AG09309 (cell line): ENCODE data around the gene BTBD3.
A peak's percentile ranks its signal among the peaks of the same experiment; 100 is the strongest.

Experiments used
- DNase-seq: peaks from one replicate; pipeline ENCODE4 v3.0.0-alpha.2; 2010; ENCODE audit warnings: low read depth
- H3K4me3 ChIP-seq: 2 replicates; pipeline ENCODE4 v1.5.1; 2011; ENCODE audit warnings: mild to moderate bottlenecking, low read depth, low read length, moderate library complexity; ENCODE audit not compliant: control insufficient read depth
- TF ChIP-seq, protein P1 (sequence below): IDR thresholded peaks from 2 replicates; pipeline ENCODE4 v1.5.1; 2011; ENCODE audit warnings: mild to moderate bottlenecking, low read depth, low read length, inconsistent platforms; ENCODE audit not compliant: insufficient read depth, control insufficient read depth; ENCODE audit errors: missing control alignments

The BTBD3 gene

DNA sequence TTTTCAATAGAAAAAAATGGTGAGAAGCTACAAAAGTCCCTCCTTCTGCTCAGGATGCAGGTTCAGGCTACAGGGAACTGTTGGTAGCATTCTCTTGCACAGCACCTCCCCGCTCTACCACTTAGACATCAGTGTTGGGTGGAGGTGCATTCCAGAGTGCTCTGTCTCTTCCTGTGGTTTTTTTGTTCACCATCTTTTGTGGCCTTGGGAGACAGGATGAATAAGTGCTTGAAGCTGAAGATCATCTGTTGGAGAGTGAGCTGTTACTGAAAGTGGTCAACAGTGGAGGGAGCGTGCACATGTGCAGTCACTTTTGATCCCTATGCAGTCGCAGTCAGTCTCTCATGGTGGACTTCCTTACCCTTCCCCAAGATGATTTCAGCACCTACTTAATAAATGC, 16.6 kb upstream of the BTBD3 start:
- no peak overlapping the region for H3K4me3 ChIP-seq
- peak; percentile 59 for DNase-seq
- TF ChIP-seq, protein P1, sequence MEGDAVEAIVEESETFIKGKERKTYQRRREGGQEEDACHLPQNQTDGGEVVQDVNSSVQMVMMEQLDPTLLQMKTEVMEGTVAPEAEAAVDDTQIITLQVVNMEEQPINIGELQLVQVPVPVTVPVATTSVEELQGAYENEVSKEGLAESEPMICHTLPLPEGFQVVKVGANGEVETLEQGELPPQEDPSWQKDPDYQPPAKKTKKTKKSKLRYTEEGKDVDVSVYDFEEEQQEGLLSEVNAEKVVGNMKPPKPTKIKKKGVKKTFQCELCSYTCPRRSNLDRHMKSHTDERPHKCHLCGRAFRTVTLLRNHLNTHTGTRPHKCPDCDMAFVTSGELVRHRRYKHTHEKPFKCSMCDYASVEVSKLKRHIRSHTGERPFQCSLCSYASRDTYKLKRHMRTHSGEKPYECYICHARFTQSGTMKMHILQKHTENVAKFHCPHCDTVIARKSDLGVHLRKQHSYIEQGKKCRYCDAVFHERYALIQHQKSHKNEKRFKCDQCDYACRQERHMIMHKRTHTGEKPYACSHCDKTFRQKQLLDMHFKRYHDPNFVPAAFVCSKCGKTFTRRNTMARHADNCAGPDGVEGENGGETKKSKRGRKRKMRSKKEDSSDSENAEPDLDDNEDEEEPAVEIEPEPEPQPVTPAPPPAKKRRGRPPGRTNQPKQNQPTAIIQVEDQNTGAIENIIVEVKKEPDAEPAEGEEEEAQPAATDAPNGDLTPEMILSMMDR: no peak

DNA sequence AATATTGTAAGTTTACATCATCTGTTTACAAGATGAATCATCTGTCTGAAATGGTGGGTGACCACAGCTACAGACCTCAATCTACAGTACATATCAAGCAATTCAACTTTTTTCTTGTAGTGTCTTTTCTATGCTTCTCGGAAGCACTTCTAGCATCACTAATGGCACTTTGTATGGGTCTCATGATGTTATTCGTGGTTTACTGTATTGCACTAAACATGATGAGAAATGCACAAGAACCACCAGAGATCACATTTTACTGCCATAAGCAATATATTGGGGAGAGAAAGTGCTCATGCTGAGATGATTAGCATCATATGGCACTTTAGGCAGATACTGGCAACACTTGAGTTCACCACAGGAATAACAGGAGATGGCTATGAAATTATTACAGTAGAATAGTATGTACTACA, 15.4 kb upstream of the BTBD3 start:
- TF ChIP-seq, protein P1: no peak
- DNase-seq: no peak
- no peak overlapping the region for H3K4me3 ChIP-seq

DNA sequence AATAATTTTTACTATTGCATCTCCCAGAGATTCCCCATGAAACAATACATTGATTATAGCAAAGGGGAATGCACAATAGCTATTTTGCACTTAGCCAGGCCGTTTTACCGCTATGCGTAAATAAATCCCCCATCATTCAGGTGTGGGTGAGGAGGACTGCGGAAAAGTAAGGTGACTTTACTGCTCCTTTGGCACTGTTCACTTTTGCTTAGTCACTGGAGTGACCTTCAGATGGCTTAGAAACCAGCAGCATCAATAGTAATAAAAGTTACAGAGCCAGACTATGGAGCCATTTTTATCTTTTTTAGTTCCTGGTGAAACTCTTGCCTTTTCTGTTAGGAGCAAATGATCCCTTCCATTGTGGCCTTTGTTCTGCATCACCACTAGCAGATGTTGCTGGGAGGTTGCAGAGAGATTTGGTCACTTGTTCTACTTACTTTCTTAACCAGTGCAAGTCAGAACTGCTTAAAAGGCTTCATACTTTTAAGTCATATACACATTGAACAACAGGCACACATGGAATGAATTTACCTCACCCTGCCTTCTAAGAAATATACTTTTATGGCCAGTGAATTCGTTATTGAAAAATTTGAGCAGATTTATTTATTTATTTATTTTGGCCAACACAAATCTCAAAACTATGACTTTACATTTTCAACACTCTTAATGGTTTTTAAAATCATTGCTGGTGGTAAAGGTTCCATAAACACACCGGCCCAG, 12.1 kb upstream of the BTBD3 start:
- no peak overlapping the region for H3K4me3 ChIP-seq
- DNase-seq: no peak
- TF ChIP-seq, protein P1: no peak

DNA sequence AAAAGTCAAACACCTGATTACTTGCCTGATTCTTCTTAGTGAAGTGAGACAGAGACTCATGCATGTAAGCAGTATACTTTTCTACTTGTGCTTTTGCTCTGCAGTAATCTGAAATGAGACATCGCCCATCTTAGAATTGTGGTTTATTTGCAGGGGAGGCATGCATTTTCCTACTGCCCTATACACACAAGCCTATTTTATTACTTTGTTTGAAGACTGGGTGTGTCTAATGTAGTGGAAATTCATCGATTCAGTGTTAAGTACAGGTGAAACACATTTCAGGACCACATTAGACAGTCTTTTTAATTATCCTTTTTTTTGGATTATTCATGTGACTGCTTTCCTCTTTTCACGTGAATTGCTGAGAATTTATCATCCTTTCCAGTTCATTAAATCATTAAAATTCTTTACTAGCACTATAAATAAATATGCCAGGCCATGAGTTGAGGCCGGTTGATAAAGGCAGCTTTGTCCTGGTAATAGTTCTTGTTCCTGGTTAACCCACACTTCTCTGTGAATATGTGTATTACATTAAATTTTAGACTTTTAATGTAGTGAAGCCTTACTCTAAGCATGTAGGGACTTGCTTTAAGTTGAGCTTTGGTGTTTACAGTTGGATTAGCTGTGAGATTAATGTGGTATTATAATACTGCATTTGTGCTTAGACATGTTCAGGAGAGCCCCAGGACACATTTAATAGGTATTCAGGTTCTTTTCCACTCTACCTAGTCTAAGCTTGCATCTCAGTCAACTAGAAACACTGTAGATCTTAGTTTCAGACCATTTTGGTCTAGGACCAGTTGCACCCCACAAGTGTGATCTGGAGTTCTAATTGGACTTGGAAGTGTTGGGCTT, 10.8 kb upstream of the BTBD3 start:
- H3K4me3 ChIP-seq: no peak overlapping the region
- TF ChIP-seq, protein P1: no peak
- DNase-seq: no peak

DNA sequence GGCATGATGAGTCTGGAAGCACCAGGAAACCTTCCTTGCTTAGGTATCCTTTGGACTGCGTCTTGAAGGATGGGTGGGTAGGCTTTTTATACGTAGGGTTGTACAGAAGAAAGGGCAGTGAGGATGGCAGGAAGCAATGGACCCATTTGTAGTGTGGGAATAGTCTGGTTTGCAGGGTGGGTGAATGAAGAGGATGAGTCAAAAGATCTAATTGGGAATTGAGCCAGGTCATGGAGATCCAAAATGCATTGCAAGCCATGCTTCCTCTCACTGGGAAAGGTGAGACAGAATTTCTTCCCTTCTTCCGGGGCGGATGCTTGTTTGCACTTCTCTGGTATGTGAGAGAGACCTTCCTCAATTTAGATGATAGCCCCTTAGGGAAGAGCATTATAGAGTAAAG, 10.1 kb upstream of the BTBD3 start:
- TF ChIP-seq, protein P1: no peak
- no peak for DNase-seq
- no peak overlapping the region for H3K4me3 ChIP-seq

DNA sequence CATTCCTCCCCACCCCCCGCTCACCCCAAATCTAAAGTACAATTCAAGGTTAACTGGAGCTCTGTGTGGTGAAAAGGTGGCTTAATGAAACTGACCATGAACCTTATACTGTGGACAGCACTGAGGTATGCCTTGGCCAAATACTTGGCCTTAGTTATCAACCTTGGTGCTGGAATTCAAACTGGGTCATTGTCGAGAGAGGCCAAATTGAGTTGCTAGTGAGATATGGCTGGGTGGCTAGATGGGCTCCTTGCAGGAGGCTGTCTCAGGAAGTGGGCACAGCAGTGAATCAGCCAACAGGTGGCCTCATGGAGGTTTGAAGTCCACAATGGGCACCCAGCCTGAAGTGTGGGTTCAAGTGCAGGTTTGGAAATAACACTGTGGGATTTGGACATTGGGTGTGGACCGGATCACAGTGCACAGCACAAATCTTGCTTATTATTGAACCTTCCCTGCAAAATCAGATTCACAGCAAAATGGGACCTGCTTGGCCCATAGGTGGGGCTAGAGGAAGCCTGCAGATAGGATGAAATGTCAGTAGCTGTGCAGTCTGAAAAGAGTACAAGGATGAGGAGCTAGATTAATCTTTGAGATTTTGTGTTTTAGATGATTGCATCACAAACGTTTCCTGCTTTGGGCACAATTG, 5.6 kb upstream of the BTBD3 start:
- no peak for DNase-seq
- TF ChIP-seq, protein P1: peak; percentile 36
- no peak overlapping the region for H3K4me3 ChIP-seq
